ENCODE results near the gene TBL3.

DNA sequence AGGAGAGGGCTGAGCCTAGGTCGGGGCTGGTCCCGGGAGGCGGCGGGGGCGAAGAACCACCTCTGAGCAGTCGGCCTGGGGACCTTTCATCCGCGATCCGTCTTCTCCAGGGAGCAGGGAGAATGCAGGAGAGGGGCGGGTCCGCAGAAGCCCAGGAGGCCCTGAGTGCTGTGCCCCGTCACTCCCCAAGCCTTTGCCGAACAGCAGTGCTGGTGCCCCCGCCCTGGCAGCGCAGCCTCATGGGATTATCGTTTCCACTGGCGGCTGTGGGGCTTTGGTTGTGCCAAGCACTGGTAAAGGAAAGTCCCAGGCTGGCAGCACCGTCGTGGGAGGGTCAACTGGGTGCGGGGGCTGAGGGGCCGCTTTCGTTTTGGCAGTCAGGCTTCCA is 631 bp downstream of the TBL3 start:
- TF ChIP-seq ZFP3 (CRISPR knock-in tag; IDR thresholded peaks at IDR 0.05) (no peak), TOX (CRISPR knock-in tag; IDR thresholded peaks at IDR 0.05; ENCODE audit: borderline replicate concordance) (no peak), ARNTL (CRISPR knock-in tag; IDR thresholded peaks at IDR 0.05; ENCODE audit: borderline replicate concordance, low read depth) (no peak), ZFP30 (CRISPR knock-in tag; IDR thresholded peaks at IDR 0.05) (no peak), OSR1 (CRISPR knock-in tag; IDR thresholded peaks at IDR 0.05) (no peak), ESRRG (CRISPR knock-in tag; IDR thresholded peaks at IDR 0.05) (no peak), ZNF70 (CRISPR knock-in tag; IDR thresholded peaks at IDR 0.05) (no peak), ZNF8 (CRISPR knock-in tag; IDR thresholded peaks at IDR 0.05) (no peak), TCF4 (CRISPR knock-in tag; IDR thresholded peaks at IDR 0.05; ENCODE audit: borderline replicate concordance) (no peak), ZC3H10 (CRISPR knock-in tag; IDR thresholded peaks at IDR 0.05) (no peak)
- TF ChIP-seq, protein P1, sequence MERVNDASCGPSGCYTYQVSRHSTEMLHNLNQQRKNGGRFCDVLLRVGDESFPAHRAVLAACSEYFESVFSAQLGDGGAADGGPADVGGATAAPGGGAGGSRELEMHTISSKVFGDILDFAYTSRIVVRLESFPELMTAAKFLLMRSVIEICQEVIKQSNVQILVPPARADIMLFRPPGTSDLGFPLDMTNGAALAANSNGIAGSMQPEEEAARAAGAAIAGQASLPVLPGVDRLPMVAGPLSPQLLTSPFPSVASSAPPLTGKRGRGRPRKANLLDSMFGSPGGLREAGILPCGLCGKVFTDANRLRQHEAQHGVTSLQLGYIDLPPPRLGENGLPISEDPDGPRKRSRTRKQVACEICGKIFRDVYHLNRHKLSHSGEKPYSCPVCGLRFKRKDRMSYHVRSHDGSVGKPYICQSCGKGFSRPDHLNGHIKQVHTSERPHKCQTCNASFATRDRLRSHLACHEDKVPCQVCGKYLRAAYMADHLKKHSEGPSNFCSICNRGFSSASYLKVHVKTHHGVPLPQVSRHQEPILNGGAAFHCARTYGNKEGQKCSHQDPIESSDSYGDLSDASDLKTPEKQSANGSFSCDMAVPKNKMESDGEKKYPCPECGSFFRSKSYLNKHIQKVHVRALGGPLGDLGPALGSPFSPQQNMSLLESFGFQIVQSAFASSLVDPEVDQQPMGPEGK (CRISPR knock-in tag; IDR thresholded peaks at IDR 0.05; ENCODE audit: borderline replicate concordance), result no peak
- TF ChIP-seq, protein P2, sequence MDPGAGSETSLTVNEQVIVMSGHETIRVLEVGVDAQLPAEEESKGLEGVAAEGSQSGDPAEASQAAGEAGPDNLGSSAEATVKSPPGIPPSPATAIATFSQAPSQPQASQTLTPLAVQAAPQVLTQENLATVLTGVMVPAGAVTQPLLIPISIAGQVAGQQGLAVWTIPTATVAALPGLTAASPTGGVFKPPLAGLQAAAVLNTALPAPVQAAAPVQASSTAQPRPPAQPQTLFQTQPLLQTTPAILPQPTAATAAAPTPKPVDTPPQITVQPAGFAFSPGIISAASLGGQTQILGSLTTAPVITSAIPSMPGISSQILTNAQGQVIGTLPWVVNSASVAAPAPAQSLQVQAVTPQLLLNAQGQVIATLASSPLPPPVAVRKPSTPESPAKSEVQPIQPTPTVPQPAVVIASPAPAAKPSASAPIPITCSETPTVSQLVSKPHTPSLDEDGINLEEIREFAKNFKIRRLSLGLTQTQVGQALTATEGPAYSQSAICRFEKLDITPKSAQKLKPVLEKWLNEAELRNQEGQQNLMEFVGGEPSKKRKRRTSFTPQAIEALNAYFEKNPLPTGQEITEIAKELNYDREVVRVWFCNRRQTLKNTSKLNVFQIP (CRISPR knock-in tag; IDR thresholded peaks at IDR 0.05; ENCODE audit: borderline replicate concordance, low read depth), result no peak
- TF ChIP-seq, protein P3, sequence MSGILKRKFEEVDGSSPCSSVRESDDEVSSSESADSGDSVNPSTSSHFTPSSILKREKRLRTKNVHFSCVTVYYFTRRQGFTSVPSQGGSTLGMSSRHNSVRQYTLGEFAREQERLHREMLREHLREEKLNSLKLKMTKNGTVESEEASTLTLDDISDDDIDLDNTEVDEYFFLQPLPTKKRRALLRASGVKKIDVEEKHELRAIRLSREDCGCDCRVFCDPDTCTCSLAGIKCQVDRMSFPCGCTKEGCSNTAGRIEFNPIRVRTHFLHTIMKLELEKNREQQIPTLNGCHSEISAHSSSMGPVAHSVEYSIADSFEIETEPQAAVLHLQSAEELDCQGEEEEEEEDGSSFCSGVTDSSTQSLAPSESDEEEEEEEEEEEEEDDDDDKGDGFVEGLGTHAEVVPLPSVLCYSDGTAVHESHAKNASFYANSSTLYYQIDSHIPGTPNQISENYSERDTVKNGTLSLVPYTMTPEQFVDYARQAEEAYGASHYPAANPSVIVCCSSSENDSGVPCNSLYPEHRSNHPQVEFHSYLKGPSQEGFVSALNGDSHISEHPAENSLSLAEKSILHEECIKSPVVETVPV (CRISPR knock-in tag; IDR thresholded peaks at IDR 0.05), result no peak

Measured in SK-N-SH treated with all-trans-retinoic acid at 6 μM for 48 hours (cell line).